K562 (cell line): Measurements from ENCODE around the gene ISYNA1. TPM values are rescaled to one million over a fixed set of nuclear protein-coding genes. Genes with fewer than 3 reads are reported as not detected.

Experiments
- BCL6 ChIP-seq: fragments of 250-450 bp; sonication (Bioruptor Pico); IDR thresholded peaks from 2 replicates; pipeline ENCODE4 v1.4.0; 2020
- DMBX1 ChIP-seq: fragments of 250-450 bp; sonication (Bioruptor Pico); IDR thresholded peaks from 2 replicates; pipeline ENCODE4 v1.8.0; 2022; ENCODE audit warnings: inconsistent platforms, mild to moderate bottlenecking, moderate library complexity, borderline replicate concordance
- HMGN3 ChIP-seq: IDR thresholded peaks from 2 replicates; pipeline ENCODE4 v1.6.1; 2011; ENCODE audit warnings: borderline replicate concordance, low read depth, mild to moderate bottlenecking, mixed read lengths, low read length; ENCODE audit not compliant: insufficient read length; ENCODE audit errors: extremely low read depth
- HOXB6 ChIP-seq: fragments of 250-450 bp; sonication (Bioruptor Pico); IDR thresholded peaks from 2 replicates; pipeline ENCODE4 v1.5.1; 2022; ENCODE audit warnings: mild to moderate bottlenecking, borderline replicate concordance
- ILK ChIP-seq: fragments of 450-650 bp; IDR thresholded peaks from 2 replicates; pipeline ENCODE4 v1.6.1; 2016; ENCODE audit warnings: missing genetic modification characterization, low read depth, mild to moderate bottlenecking, missing compliant biosample characterization, moderate library complexity, borderline replicate concordance
- NEUROD1 ChIP-seq: fragments of 150-350 bp; IDR thresholded peaks from 2 replicates; pipeline ENCODE4 v1.6.1; 2014; ENCODE audit warnings: borderline replicate concordance, low read length, low read depth; ENCODE audit not compliant: partially characterized antibody
- RBM15 ChIP-seq: fragments of 200-400 bp; formaldehyde crosslinking; IDR thresholded peaks from 2 replicates; pipeline ENCODE4 v1.6.1; 2018; ENCODE audit warnings: mild to moderate bottlenecking, low read length, moderate library complexity; ENCODE audit not compliant: insufficient read depth
- RFX7 ChIP-seq: fragments of 250-450 bp; sonication (Bioruptor Pico); IDR thresholded peaks from 2 replicates; pipeline ENCODE4 v1.5.1; 2021; ENCODE audit warnings: mild to moderate bottlenecking
- SUPT5H ChIP-seq: fragments of 450-650 bp; IDR thresholded peaks from 2 replicates; pipeline ENCODE4 v1.6.1; 2016
- TAF9B ChIP-seq: fragments of 450-650 bp; IDR thresholded peaks from 2 replicates; pipeline ENCODE4 v1.6.1; 2018; ENCODE audit warnings: mild to moderate bottlenecking; ENCODE audit not compliant: partially characterized antibody
- TEAD2 ChIP-seq: fragments of 450-650 bp; IDR thresholded peaks from 2 replicates; pipeline ENCODE4 v1.6.1; 2016; ENCODE audit warnings: missing genetic modification characterization, control low read depth, missing compliant biosample characterization
- ZKSCAN3 ChIP-seq: fragments of 250-450 bp; sonication (Bioruptor Pico); IDR thresholded peaks from 2 replicates; pipeline ENCODE4 v1.4.0; 2020
- ZNF133 ChIP-seq: fragments of 250-450 bp; sonication (Bioruptor Pico); IDR thresholded peaks from 2 replicates; pipeline ENCODE4 v1.4.0; 2020; ENCODE audit warnings: mild to moderate bottlenecking
- ZNF232 ChIP-seq: sonication (generic); formaldehyde crosslinking; IDR thresholded peaks from 2 replicates; pipeline ENCODE4 v1.8.0; 2022; ENCODE audit warnings: mild to moderate bottlenecking, missing genetic modification reagents
- ZNF77 ChIP-seq: fragments of 250-450 bp; sonication (Bioruptor Pico); IDR thresholded peaks from 2 replicates; pipeline ENCODE4 v1.5.0; 2020
- ZNF778 ChIP-seq: fragments of 450-650 bp; formaldehyde crosslinking; IDR thresholded peaks from 2 replicates; pipeline ENCODE4 v1.4.0; 2020; ENCODE audit warnings: mild to moderate bottlenecking, moderate library complexity
- ZNF785 ChIP-seq: fragments of 250-450 bp; sonication (Bioruptor Pico); IDR thresholded peaks from 2 replicates; pipeline ENCODE4 v1.4.0; 2020; ENCODE audit warnings: mild to moderate bottlenecking
- polyA plus RNA-seq, 8 experiments: library from polyadenylated mRNA; depleted of rRNA in 4 of 8; stranded (reverse) in 5 of 8; unstranded in 3 of 8; fragments of >200 nt; fragmentation: Nextera tagmentation in 2 of 8; fragmentation: Illumina TruSeq in 1 of 8; extraction: Ambion mirVana in 2 of 8; extraction: Trizol in 1 of 8; gene quantifications; 2 replicates each; pipeline versions ENCODE4 v1.2.1 to v1.2.3, GENCODE V29; 2011 to 2014; ENCODE audit warnings: inconsistent platforms in 1 of 8, missing spikeins in 1 of 8
- total RNA-seq, 7 experiments: library from RNA; depleted of rRNA in 6 of 7; stranded (reverse); fragments of >200 nt in 6 of 7; fragmentation: Illumina TruSeq in 2 of 7; extraction: Trizol in 2 of 7; gene quantifications; 2 replicates each; pipeline versions ENCODE4 v1.2.1 to v1.2.3, GENCODE V29; 2011 to 2021; ENCODE audit warnings: low replicate concordance in 1 of 7
- TF ChIP-seq, protein P1 (sequence below): fragments of 200-400 bp; formaldehyde crosslinking; IDR thresholded peaks from 2 replicates; pipeline ENCODE4 v1.6.1; 2017; ENCODE audit warnings: mild to moderate bottlenecking, low read depth, low read length, moderate library complexity
- TF ChIP-seq, protein P2 (sequence below): IDR thresholded peaks from 3 replicates; pipeline ENCODE4 v1.6.1; 2011; ENCODE audit warnings: borderline replicate concordance, mild to moderate bottlenecking, moderate library complexity; ENCODE audit not compliant: insufficient read length; ENCODE audit errors: extremely low read depth
- TF ChIP-seq, protein P3 (sequence below): fragments of 450-650 bp; IDR thresholded peaks from 2 replicates; pipeline ENCODE4 v1.6.1; 2016

The ISYNA1 gene
- total and polyA plus RNA-seq, 9 of the 15 experiments (the other 6 are each of a cell fraction or from before 2014, with no cell fraction given) = 21.8 to 460 (median 93.2) TPM

DNA sequence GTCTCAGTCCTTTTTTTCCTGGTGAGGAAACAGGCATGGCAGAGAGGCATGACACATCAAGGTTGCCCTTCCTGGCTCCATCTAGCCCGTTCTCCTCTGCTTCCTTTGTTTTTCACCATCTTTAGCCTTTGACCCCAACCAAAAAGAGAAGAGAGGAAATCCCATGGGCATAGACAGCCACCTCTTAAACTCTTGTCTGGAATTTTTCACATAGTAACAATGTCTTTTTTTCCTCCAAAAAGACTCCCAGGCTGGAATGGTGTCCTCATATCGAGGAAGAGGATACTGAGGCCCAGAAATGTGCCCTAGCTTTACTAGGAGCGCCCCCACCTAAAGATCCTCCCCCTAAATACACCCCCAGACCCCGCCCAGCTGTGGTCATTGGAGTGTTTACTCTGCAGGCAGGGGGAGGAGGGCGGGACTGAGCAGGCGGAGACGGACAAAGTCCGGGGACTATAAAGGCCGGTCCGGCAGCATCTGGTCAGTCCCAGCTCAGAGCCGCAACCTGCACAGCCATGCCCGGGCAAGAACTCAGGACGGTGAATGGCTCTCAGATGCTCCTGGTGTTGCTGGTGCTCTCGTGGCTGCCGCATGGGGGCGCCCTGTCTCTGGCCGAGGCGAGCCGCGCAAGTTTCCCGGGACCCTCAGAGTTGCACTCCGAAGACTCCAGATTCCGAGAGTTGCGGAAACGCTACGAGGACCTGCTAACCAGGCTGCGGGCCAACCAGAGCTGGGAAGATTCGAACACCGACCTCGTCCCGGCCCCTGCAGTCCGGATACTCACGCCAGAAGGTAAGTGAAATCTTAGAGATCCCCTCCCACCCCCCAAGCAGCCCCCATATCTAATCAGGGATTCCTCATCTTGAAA, 52.0 kb downstream of the ISYNA1 start, which contains the start of gene GDF15 (continued):
- peak; percentile 75 for TF ChIP-seq NEUROD1
- TF ChIP-seq HMGN3 = peak; percentile 87
- TF ChIP-seq HOXB6 (CRISPR knock-in tag) = no peak
- no peak for TF ChIP-seq BCL6 (CRISPR knock-in tag)
- no peak for TF ChIP-seq ZNF778 (CRISPR knock-in tag)
- TF ChIP-seq ZNF232 (CRISPR knock-in tag) = no peak
- TF ChIP-seq TEAD2 (tag) = 0 out of 2 replicates have a peak, but pooled peaks have one; percentile 17
- TF ChIP-seq DMBX1 = peak; percentile 56
- TF ChIP-seq RBM15 = 0 out of 2 replicates have a peak, but pooled peaks have one; percentile 56
- TF ChIP-seq ZNF133 (CRISPR knock-in tag) = no peak
- TF ChIP-seq, protein P1, sequence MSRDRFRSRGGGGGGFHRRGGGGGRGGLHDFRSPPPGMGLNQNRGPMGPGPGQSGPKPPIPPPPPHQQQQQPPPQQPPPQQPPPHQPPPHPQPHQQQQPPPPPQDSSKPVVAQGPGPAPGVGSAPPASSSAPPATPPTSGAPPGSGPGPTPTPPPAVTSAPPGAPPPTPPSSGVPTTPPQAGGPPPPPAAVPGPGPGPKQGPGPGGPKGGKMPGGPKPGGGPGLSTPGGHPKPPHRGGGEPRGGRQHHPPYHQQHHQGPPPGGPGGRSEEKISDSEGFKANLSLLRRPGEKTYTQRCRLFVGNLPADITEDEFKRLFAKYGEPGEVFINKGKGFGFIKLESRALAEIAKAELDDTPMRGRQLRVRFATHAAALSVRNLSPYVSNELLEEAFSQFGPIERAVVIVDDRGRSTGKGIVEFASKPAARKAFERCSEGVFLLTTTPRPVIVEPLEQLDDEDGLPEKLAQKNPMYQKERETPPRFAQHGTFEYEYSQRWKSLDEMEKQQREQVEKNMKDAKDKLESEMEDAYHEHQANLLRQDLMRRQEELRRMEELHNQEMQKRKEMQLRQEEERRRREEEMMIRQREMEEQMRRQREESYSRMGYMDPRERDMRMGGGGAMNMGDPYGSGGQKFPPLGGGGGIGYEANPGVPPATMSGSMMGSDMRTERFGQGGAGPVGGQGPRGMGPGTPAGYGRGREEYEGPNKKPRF = no peak
- TF ChIP-seq RFX7 (CRISPR knock-in tag) = no peak
- TF ChIP-seq SUPT5H = peak; percentile 98
- no peak for TF ChIP-seq ZNF785 (CRISPR knock-in tag)
- TF ChIP-seq, protein P2, sequence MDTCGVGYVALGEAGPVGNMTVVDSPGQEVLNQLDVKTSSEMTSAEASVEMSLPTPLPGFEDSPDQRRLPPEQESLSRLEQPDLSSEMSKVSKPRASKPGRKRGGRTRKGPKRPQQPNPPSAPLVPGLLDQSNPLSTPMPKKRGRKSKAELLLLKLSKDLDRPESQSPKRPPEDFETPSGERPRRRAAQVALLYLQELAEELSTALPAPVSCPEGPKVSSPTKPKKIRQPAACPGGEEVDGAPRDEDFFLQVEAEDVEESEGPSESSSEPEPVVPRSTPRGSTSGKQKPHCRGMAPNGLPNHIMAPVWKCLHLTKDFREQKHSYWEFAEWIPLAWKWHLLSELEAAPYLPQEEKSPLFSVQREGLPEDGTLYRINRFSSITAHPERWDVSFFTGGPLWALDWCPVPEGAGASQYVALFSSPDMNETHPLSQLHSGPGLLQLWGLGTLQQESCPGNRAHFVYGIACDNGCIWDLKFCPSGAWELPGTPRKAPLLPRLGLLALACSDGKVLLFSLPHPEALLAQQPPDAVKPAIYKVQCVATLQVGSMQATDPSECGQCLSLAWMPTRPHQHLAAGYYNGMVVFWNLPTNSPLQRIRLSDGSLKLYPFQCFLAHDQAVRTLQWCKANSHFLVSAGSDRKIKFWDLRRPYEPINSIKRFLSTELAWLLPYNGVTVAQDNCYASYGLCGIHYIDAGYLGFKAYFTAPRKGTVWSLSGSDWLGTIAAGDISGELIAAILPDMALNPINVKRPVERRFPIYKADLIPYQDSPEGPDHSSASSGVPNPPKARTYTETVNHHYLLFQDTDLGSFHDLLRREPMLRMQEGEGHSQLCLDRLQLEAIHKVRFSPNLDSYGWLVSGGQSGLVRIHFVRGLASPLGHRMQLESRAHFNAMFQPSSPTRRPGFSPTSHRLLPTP = no peak
- no peak for TF ChIP-seq ZKSCAN3 (CRISPR knock-in tag)
- no peak for TF ChIP-seq ILK
- peak; percentile 83 for TF ChIP-seq TAF9B
- TF ChIP-seq, protein P3, sequence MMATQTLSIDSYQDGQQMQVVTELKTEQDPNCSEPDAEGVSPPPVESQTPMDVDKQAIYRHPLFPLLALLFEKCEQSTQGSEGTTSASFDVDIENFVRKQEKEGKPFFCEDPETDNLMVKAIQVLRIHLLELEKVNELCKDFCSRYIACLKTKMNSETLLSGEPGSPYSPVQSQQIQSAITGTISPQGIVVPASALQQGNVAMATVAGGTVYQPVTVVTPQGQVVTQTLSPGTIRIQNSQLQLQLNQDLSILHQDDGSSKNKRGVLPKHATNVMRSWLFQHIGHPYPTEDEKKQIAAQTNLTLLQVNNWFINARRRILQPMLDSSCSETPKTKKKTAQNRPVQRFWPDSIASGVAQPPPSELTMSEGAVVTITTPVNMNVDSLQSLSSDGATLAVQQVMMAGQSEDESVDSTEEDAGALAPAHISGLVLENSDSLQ = peak; percentile 29
- TF ChIP-seq ZNF77 (CRISPR knock-in tag) = no peak
